CD4-positive, alpha-beta T cell treated with Interferon gamma for 1 hour (primary cell): Measurements from ENCODE around the gene SPRY1.

Experiments
- DNase-seq: peaks from one replicate; pipeline ENCODE4 v3.0.0-alpha.2; 2020

SPRY1 gene

DNA sequence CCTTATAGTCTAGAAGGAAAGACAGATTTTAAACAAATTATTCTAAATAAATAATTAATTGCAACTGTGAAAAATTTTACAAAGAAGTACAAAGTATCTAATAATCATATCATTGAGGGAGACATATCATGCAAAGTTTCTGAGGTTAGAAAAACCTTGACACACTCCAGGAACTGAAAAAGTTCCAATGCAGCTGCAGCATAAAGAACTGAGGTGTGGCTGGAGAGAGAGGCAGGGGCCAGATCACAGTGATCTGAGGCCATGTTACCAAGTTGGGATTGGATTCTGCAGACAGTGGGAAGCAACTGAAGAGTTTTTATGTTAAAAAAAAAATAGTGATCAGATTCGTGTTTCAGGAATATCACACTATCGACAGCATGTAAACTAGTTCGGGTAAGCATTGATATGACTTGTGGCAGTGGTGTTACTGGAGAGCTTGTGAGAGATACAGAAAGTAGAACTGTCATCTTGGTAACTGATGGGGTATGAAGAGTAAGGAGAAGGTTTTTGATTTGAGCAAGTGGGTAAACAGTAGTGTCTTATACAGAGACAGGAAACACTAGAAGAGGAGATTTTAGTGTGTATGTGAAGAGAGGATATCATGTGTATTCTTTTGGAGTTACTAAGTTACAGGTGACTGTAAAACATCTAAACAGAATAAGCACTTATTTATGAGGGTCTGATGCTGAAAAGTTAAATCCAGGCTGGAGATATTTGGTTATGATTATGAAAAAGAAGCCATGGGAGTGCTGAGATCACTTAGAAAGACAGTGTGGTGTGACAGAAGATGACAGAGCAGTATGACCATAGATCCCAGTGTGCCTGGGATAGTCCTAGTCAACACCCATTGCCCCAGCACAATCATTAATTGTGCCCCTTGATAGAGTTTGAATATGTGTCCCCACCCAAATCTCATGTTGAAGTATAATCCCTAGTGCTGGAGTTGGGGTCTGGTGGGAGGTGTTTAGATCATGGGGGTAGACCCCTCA, 15.6 kb upstream of the SPRY1 start:
- DNase-seq: no peak

DNA sequence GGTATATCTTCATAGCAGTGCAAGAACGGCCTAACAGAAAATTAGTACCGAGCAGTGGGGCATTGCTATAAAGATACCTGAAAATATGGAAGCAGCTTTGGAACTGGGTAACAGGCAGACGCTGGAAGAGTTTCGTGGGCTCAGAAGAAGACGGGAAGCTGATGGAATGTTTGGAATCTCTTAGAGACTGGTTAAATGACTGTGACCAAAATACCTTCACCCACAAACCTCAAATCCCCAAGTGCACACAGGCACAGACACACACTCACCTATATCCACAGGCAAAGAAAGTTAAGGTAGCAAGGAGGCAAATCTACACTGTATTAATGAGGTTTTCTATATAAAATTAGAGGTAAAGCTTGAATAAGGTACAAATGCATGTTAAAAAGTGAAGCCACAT, 14.6 kb upstream of the SPRY1 start:
- DNase-seq: no peak

DNA sequence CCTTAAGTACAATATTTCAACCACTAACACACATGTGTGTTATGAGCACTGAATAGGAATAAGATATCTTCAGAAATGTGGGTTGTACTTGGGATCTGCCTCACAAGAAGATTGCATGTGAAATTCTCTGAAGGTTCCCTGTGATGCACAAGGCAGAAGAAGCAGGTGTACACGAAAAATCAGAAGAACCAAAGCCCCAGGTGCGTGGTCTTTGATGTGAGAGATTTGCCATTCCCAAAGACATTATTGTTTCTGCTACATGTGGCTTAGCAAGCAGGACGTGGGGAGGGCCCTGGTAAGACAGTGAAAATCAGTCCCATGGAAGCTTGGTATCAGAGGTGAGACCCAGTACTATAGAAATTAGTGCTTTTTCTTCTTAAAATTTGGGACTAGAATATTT, 13.0 kb upstream of the SPRY1 start:
- DNase-seq: no peak

DNA sequence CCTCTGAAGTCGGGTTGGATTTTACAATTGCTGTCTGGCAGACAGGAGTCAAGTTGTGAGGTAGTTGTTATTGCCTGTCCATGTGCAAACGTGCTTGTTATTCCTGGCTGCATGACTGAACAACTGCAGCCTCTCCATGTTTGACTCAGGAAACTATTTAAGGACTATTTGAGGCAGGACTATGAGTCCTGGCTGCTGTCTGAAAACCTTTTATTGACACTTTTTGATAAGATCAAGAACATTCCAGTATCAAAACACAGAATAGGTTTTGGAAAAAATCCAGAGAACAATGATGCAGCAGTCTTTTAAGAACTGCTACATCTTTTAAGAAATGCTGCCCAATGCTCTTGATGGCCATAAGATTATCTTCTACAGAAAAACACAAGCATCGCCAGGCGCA, 10.0 kb upstream of the SPRY1 start:
- no peak for DNase-seq

DNA sequence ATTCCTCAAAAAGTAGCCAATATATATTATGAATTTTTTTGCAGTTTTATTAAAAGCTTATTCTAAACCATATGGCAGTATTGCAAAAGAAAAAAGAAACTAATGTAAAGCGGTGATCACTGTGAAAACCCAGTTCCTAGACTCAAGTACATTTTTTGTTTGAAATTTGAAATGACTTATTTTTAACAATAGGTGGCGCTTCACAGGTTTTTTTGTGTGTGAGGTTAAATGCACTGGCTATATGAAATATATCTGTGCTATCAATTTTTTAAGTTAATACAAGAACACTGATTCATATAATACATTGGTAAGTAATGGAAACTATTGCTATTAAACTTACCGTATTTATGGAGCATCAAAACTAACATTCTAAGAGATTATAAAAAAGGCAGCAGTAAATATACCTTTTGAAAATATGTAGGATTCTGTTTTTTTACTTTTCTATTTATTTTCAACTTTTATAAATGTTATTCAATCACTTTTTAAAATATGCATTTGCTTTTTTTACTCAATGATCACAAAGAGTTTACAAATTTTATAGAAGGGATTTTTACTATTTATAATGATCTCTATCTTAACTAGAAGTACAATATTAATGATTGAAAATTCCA, 5.6 kb upstream of the SPRY1 start:
- no peak for DNase-seq

DNA sequence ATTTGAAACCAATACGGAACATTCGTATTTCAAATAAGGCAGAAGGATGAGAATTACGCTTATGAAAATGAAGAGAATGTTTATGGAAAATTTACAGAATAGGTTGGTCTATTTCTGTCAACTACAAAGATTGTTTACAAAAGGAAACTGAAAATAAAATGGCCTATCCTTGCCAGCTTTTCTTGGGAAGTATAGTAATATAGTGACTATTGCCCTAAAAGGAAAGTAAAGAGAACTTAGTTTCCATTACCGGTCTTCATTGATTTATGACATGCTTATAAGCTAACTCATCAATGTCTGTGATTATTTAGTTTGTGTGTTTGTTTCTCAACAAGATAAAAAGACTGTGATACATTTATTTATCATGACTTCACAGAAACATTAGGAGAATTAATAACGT, 2.9 kb upstream of the SPRY1 start:
- DNase-seq: no peak

DNA sequence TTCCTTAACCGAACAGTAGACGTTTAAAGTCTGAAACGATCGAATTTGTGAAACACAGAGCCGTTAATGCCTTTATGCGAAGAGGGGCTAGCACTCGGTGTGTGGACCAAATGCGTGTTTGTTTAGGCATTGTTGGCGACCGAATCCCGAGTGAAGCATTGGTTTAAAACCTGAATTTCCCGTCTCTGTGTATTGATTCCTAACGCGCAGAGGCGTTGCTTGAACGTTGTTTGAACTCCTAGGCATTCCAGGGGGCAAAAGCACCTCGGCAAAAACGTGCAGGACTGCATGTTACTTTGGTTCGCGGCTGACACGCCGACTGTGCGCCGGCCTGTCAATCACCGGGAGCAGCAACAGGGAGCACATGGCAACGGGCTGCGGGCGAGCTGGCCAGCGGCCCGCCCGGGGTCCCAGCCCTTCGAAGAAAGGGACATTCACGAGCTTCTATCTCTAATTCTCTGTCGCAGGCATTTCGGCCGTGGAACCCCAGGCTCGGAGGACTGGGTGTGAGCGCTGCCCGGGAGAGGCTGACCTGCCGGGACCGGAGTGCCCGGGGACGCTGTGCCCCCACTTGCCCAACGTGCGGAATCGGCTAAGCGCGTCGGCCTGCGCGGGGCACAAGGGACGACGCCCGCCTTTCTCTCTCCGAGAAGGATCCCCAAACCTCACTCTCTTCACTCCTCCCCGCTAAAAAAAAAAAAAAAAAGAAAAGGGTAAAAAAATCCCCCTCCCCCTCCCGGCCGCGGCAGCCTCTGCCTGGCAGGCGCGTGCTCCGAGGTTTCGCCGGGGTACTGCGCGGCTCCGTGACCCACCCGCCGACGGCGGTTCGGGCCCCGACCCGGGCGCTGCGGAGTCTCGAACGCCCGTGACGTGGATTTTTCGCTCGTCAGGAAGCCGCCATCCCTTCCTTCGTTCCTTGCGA, 810 bp downstream of the SPRY1 start:
- DNase-seq: peak; percentile 43

DNA sequence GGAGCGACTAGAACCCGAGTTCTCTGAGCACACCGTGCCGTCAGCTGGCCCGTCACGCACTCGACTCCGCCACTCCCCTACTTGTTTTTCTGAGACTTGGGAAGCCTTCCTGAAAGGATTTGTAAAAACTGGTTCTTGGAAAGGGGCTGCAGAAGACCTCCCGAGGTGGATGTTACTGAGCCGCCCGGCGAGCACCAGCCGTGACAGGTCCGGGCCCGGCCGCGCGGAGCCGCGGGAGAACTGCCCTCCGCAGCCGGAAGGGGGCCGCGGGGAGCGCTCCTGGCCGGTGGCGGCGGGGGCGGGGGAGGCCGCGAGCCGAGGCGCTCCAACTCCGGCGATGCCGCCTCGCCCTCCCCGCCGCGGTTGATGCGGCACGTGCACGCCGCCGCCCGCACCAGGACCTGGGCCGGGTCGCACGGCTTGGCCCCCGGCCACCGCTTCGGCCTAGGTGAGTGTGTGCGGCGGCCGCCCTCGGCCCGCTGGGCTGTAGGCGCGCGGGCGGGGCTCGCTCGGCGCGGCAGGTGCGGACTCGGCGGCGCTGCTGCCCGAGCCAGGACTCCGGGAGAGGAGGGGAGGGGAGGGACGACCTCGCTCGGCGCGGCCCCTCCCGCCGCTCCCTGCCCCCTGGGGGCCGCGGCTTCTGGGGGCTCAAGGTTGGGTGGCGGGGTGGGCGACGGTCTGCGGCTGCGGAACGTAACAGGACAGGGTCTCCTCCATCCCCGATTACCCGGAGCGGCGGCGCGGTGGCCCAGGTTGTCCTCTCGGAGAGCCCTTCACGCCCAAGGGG, 1.7 kb downstream of the SPRY1 start:
- peak; percentile 65 for DNase-seq

DNA sequence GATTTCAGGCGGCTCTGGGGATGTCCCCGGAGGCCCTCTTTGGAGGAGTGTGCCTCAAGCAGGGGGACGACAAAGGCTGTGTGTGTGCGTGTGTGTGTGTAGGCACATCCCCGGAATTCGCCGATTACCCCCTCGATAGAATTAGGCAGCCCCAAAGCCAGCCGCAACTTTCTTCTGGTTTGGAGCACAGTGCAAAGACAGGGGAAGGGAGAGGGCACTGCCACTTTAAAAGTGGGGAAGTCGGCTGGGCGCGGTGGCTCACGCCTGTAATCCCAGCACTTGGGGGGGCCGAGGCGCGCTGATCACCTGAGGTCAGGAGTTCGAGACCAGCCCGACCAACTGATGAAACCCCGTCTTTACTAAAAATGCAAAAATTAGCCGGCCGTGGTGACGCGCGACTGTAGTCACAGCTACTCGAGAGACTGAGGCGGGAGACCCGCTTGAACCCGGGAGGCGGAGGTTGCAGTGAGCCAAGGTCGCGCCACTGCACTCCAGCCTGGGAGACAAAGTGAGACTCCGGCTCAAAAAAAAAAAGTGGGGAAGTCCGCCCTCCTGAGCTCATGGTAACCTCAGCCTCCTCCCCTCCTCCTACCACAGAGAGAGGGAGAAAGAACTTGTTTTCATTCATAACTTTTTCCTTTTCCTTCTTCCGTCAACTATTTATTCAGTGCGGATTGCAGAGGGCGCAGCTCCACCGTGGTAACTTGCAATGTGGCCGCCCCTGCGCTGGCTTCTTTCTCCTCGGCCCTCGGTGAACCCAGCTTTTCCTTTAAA, 2.4 kb downstream of the SPRY1 start:
- DNase-seq: peak; percentile 41

DNA sequence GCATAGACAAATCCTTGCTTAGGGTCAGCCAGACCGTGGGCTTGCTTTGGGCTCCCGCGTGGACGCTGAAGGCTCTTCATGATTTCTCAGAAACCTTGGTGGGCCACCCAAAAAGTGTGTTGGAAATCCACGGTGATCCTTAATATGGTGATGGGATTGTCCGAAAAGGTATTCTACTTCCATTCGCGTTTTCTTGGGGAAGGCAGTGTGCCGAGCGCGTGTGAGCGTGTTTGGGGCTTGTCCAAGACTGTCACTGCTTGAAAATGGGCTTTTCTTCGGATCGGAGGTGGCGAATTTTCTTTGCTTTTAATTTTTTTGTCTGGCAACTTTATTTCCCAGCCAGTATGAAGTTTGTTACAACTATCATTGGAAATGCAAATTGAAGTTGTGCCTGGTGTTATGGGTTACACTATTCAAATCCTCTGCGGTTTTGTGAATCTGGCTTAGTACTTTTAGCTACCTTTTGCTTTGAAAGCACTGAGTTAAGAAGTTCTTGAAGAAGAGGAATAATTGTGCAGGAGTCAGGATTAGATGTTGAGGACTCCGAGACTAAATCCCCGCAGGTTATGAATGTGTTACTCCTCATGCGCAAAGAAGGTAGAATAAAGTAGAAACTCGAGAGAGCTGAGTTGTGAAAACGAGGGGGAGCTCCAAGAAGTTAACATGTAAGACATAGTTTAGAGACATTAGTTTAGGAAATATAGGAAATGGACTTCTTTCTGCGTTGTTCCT, 3.2 kb downstream of the SPRY1 start:
- DNase-seq: no peak

DNA sequence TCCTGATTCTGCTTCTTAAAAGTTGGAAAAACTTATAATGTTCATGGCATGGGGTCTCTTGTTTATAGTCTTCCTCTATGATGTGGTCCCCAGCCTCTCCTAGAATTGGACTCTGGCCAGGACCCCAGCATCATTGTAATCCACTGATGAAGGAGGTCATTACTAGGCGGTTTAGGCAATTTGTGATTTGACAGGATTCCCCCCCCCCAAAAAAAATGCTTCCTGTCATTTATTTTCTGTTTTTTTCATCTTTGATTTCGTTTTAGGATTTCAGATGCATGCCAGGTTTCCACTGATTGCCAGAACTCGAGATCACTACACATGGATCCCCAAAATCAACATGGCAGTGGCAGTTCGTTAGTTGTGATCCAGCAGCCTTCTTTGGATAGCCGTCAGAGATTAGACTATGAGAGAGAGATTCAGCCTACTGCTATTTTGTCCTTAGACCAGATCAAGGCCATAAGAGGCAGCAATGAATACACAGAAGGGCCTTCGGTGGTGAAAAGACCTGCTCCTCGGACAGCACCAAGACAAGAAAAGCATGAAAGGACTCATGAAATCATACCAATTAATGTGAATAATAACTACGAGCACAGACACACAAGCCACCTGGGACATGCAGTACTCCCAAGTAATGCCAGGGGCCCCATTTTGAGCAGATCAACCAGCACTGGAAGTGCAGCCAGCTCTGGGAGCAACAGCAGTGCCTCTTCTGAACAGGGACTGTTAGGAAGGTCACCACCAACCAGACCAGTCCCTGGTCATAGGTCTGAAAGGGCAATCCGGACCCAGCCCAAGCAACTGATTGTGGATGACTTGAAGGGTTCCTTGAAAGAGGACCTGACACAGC, 4.9 kb downstream of the SPRY1 start:
- DNase-seq: no peak

DNA sequence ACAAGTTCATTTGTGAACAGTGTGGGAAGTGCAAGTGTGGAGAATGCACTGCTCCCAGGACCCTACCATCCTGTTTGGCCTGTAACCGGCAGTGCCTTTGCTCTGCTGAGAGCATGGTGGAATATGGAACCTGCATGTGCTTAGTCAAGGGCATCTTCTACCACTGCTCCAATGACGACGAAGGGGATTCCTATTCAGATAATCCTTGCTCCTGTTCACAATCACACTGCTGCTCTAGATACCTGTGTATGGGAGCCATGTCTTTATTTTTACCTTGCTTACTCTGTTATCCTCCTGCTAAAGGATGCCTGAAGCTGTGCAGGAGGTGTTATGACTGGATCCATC, 5.5 kb downstream of the SPRY1 start:
- DNase-seq: no peak

DNA sequence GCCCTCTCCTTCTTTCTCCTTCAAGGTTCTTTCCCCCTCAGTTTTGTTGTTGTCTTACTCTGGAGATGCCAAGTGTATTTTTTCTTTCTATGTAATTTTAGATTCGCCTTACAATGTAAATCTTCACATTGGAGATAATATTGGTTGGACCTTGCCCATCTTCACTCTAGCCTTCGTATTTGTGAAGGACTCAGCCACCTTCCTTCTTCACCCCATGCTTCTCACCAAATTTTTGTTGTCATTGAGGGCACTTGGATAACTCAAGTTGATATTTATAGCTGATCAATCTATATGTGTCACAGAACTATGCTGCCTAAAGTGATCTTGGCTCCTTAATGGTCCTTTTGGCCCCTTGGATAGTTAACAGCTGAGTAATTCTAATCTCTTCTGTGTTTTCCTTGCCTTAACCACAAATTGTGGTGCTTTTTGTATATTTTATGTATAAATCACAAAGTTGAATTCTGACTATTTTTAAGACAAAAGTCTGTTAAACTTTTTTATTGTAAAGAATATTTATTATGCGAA, 6.5 kb downstream of the SPRY1 start:
- DNase-seq: no peak

DNA sequence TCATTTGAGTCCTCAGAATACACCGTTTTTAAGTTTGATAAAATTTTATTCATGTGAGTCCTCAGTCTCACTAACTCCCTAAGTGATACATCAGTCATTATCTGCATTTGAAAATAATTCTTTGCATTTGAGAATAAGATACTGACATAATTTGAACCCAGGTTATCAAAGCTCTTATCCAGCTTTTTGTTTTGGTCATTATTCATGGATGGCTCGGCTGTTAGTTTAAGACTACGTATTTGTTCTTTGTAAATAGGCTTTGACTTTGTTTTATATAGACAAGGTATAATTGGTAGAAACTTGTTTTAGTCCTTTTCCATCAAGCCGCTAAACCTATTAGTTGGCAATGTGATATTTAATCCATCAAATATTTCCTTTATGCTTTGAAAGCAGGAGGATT, 7.9 kb downstream of the SPRY1 start:
- no peak for DNase-seq

DNA sequence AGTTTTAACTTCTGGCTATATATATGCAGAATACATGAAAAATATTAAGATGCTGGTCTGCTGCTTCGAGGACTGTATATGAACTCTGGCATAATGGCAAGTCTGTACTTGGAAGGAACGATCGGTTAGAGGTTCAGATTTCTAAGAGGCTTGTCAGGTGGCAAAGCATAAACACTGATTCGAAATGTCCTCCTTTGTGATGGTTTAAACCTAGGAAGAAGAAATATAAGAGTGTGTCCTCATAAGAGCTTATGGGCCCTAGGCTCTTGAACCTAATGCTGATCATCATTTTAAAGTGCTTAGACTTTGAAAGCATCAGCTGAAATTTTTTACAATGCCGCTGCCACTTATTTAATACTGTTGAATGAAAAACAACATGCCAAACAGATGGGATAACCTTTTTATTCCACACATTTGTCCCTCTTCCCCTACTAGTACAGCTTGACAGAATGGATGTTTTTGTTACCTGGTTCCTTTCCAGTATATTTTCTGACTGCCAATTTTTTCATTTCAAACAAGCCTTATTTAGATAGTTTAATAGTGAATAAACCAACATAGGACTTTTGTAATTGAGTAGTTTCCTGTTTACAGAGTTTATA, 8.8 kb downstream of the SPRY1 start:
- DNase-seq: no peak

DNA sequence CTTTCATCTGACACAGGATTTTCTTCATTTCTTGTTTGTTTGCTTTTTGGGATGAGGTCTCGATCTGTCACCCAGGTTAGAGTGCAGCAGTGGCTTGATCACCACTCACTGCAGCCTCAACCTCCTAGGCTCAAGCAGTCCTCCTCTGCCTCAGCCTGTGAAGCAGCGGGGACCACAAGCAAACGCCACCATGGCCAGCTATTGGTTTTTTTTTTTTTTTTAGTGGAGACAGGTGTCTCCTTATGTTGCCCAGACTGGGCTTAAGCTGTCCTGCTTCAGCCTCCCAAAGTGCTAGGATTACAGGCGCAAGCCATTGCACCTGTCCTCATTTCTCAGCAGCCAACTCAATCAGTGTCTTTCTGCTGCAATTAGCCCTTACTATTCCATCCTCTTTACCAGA, 10.3 kb downstream of the SPRY1 start:
- no peak for DNase-seq

DNA sequence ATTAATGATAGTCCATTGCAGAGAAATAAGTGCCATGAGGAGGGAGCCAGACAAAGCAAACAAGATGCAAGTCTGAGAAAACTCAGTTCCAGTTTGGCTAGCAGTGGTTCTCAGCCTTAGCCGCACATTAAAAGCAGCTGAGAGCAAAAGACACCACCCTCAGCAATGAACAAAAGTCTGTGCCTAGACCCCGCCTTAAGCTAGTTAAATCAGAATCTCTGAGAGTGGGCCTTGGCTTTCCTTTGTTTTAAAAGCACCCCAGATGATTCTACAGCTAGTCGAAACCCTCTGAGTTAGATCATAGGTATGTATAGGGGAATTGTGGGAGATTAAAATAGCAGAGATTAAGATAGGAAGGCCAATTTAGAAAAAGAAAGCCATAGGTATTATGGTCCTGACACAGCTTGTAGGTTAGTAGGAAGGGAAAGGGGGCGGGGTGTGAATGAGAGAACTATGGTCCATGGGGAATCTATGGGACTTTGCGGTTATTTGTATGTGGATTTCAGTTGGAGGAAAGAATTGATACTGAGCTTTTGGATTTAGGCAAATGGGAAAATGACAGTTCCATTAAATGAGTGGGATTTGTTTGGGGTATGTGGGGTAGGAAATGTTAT, 12.0 kb downstream of the SPRY1 start:
- no peak for DNase-seq

DNA sequence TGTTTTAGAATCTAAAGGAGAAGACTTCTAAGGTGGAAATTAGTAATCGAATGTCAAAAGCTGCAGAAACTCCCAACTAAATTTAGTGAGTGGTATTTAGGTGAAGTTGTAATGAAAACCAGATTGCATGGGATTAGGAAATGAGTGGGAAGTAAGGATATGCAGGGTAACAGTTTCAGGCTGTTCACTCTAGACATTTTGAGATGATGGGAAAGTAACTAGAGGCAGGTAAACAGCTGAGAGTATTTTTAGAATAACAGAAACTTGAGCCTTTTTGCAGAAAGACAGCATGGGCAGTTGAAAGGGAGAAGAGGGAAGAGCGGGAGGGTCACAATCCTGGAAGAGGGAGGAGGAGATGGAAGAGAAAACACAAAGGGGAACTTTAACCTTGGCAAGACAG, 12.7 kb downstream of the SPRY1 start:
- DNase-seq: no peak

DNA sequence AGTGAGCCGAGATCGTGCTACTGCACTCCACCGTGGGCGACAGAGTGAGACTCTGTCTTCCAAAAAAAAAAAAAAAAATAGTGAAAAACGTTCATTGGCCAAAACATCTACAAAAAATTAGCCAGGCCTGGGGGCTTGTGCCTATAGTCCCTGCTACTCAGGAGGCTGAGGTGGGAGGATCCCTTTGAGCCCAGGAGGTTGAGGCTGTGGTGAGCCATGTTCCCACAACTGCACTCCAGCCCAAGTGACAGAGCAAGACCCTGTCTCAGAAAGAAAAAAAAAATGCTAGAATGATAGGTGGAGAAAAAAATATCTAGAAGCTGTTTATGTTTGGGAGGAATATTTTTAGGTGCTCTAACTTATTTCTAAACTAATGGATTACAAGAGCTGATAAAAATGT, 14.9 kb downstream of the SPRY1 start:
- no peak for DNase-seq
